DMS153 (cell line): Measurements from ENCODE around the gene SAPCD1.
A peak's percentile ranks its signal among the peaks of the same experiment; 100 is the strongest.

Source experiments
- DNase-seq: peaks from one replicate; lab custom pipeline; 2025; lab: John Stamatoyannopoulos, UW

The SAPCD1 gene

DNA sequence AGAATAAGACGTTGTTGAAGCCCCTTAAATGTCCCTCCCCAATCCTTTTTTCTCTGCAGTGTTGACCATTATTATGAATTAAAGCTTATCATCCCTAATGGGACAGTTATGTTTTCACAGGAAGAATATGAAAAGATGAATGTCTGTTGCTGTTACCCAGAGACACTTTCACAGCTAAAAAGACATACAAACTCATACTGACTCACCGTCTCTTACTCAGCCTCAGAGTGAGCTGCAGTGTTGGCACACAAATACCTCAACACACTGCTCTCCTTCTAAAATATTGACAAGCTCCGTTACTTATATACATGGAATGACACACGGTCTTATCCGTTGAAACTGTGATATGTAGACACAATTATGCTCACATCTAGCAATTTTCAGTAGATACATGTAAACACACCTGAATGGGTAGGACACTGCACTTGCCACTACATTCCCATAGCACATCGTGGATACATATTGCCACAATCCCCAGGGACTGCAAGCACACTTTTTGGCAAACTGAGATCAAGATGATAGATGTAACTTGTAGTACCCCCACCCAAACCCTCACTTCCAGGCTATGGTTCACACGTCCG is 9.6 kb upstream of the SAPCD1 start:
- DNase-seq, result no peak

- DNase-seq, result no peak
Measured at GRCh38 chr6:31758281-31758680, 4.2 kb upstream of the SAPCD1 start.

GRCh38 chr6:31760790-31761189 is 1.7 kb upstream of the SAPCD1 start:
- DNase-seq, result no peak

DNA sequence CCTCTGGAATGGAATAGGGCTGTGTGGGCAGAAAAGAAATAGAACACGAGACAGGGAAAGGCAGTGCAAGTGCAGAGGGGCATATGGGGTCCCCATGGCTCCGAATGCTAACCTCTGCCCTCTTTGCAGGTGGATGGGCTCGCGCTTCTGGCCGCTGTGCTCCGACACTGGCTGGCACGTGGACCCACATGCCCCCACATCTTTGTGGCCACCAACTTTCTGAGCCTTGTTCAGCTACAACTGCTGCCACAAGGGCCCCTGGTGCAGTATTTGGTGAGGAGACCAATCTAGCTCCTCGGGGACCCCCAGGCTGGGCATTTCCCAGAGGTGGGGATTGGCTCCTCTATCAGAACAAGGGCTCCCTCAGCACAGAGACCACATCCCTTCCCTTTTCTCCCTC is 1.1 kb upstream of the SAPCD1 start:
- no peak for DNase-seq

DNA sequence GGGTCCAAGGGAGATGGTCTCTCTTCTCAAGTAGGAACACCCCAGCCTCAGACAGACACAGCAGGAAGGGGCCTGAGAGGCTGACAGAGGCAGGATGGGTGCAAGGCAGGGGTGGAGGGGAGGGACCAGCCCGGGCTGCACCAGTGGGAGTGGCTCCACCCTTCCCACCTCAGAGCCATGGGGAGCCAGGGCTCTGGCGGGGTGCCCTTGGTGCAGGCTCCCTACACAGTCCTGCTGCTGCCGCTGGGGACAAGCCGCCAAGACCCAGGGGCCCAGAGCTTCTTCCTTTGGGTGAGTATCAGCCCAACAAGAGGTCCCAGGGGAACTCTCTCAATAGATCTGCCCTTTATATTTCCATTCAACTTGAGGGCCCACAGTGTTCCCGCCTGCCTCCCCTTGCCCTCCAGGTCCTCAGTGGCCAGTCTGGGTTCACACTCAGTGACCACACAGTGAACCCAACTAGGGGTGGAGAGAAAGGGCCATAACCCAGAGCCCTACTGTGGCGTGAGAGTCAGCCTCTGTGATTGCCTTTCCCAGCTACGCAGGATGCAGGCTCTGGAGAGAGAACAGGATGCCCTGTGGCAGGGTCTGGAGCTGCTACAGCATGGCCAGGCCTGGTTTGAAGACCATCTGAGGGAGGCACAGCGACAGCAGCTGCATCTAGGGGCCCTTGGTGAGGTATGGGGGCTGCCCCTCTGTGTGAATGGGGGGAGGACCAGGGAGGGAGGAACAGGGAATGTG is 592 bp downstream of the SAPCD1 start:
- no peak for DNase-seq

- DNase-seq, result no peak
Measured at GRCh38 chr6:31763619-31763940, 1.1 kb downstream of the SAPCD1 start.

DNA sequence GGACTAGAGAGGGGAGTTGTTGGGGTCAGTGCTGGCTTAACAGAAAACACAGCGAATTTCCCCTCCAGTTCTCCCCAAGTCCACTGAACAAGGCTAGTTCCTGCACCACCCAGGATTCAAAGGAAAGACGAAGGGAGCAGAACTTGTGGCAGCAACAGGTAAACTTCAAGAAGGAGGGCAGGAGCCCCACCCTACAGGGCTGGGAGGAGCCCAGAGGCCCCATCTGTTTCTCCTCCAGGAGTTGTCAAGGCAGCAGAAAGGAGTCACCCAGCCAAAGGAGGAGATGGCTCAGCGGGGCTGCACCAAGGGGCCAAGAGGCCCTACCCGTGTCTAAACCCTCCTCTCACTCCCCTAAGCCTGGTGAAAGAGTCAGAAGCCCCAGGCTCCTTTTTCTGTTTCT is 1.7 kb downstream of the SAPCD1 start:
- no peak for DNase-seq

- no peak for DNase-seq
Measured at GRCh38 chr6:31765559-31765909, 3.1 kb downstream of the SAPCD1 start.

- DNase-seq, result no peak
Measured at GRCh38 chr6:31765910-31766794, 3.7 kb downstream of the SAPCD1 start.

DNA sequence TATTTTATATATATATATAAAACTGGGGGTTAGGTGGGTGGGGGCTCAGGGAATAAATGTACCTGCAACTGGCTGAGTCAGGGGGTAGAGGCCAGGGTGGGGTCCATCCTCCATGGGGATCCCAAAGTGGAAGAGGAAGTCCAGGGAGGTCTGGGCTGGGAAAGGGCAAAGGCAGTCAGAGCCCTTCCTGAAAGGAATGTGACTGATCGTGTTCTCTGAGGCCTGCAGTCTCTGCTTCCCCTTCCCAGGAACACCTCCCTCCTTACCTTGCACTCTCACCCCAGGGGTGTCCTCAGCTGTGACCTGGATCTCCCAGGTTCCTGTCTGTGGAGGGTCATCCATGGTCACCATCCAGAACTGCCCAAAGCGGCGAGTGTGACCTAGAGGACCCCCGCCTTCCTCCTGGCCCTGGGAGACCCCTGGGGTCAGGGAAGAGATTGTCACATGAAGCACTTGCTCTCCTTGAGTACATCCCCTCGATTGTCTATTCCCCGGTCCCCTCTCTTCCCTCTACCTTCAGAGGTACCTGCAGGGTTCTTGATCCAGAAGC is 4.7 kb downstream of the SAPCD1 start:
- no peak for DNase-seq

GRCh38 chr6:31768363-31769257 is 6.2 kb downstream of the SAPCD1 start:
- DNase-seq, result no peak

- DNase-seq, result peak; percentile 31
Measured at GRCh38 chr6:31769684-31770371, 7.4 kb downstream of the SAPCD1 start.

GRCh38 chr6:31770860-31771259 is 8.4 kb downstream of the SAPCD1 start:
- DNase-seq, result no peak

GRCh38 chr6:31771992-31772358 is 9.5 kb downstream of the SAPCD1 start:
- no peak for DNase-seq

- no peak for DNase-seq
Measured at GRCh38 chr6:31775184-31775583, 12.7 kb downstream of the SAPCD1 start.

DNA sequence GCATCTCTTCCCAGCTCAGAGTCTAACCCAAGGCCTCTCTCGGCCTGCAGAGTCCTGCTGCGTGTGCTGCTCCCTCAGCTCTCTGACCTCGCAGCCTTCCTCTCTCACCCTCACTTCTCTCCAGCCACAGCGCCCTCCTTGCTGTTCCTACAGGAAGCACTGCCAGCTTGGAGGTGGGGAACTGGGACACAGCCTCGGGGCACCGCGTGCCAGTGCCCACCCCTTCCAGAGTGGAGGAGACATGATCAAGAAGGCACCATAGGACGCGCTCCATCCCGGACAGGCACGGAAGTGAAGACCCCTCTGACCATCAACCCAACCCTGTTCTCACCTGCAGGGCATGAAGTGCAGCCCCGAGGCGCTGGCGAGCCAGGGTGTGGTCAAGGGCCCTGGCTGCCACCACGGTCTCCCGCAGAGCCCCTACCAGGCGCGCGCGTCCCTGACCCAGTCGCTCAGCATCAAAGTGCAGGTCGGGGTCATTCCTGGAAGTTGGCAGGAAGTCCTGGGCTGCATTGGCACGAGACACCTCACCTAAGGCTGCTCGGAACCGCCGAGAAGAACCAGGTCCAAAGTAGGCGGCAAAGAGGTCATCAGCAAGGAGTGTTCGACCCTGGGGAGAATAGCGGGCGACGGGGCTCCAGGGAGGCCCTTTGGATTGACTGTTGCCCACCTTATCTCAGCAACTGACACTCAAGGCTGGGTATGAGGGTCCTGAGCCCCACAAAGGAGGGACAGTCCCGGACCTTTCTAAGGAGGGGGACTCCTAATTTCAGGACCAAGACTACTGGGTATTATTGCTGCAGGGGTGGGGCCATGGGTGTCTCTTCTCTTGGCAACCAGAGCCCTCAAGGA is 13.4 kb downstream of the SAPCD1 start:
- no peak for DNase-seq

GRCh38 chr6:31776485-31776988 is 14.1 kb downstream of the SAPCD1 start:
- DNase-seq, result peak; percentile 35

GRCh38 chr6:31776989-31777666 is 14.7 kb downstream of the SAPCD1 start, which contains the start of gene VWA7:
VWA7 (minus strand) TSS chr6:31777328; CDS start chr6:31776779, 549 bp downstream.
- peak; percentile 63 for DNase-seq

GRCh38 chr6:31777667-31778050 is 15.2 kb downstream of the SAPCD1 start:
- no peak for DNase-seq
